HepG2 (cell line): ENCODE data around the gene GNAL. TPM values are rescaled to one million over a fixed set of nuclear protein-coding genes. Genes with fewer than 3 reads are reported as not detected.

ENCODE experiments used
- BORCS8-MEF2B ChIP-seq: sonication (generic); formaldehyde crosslinking; IDR thresholded peaks from 2 replicates; pipeline ENCODE4 v1.8.0; 2022; ENCODE audit warnings: mild to moderate bottlenecking, missing genetic modification reagents
- CBFB ChIP-seq: sonication (generic); formaldehyde crosslinking; IDR thresholded peaks from 2 replicates; pipeline ENCODE4 v1.4.0; 2020; ENCODE audit warnings: missing genetic modification reagents
- CBX1 ChIP-seq: IDR thresholded peaks from one replicate; pipeline ENCODE4 v1.6.1; 2016; ENCODE audit warnings: antibody characterized with exemption, low read depth
- EEA1 ChIP-seq: sonication (generic); formaldehyde crosslinking; IDR thresholded peaks from 2 replicates; pipeline ENCODE4 v1.5.1; 2020; ENCODE audit warnings: mild to moderate bottlenecking, missing genetic modification reagents, borderline replicate concordance
- HES4 ChIP-seq: sonication (generic); formaldehyde crosslinking; IDR thresholded peaks from 2 replicates; pipeline ENCODE4 v1.9.0; 2021; ENCODE audit warnings: mild to moderate bottlenecking, missing genetic modification reagents, borderline replicate concordance
- HNRNPUL1 ChIP-seq: fragments of 200-400 bp; formaldehyde crosslinking; IDR thresholded peaks from 2 replicates; pipeline ENCODE4 v1.6.1; 2017; ENCODE audit warnings: low read depth, mild to moderate bottlenecking, low read length, moderate library complexity
- HOXA3 ChIP-seq: sonication (generic); formaldehyde crosslinking; IDR thresholded peaks from 2 replicates; pipeline ENCODE4 v1.5.0; 2020; ENCODE audit warnings: missing genetic modification reagents
- KDM6A ChIP-seq: IDR thresholded peaks from 2 replicates; pipeline ENCODE4 v1.6.1; 2016; ENCODE audit warnings: low read depth
- MAX ChIP-seq: IDR thresholded peaks from 2 replicates; pipeline ENCODE4 v1.6.1; 2012; ENCODE audit warnings: inconsistent platforms
- MED13 ChIP-seq: sonication (generic); formaldehyde crosslinking; IDR thresholded peaks from 2 replicates; pipeline ENCODE4 v1.5.0; 2020; ENCODE audit warnings: missing genetic modification reagents
- MXI1 ChIP-seq: IDR thresholded peaks from 3 replicates; pipeline ENCODE4 v1.6.1; 2012; ENCODE audit warnings: low read depth, low read length, inconsistent platforms, borderline replicate concordance
- NR1H2 ChIP-seq: sonication (generic); formaldehyde crosslinking; IDR thresholded peaks from 2 replicates; pipeline ENCODE4 v1.8.1; 2022; ENCODE audit warnings: low read depth, missing genetic modification reagents, borderline replicate concordance
- NR2C2 ChIP-seq: sonication (generic); formaldehyde crosslinking; IDR thresholded peaks from 2 replicates; pipeline ENCODE4 v1.4.0; 2020; ENCODE audit warnings: missing genetic modification reagents, mild to moderate bottlenecking, moderate library complexity, borderline replicate concordance
- POLR2AphosphoS5 ChIP-seq: IDR thresholded peaks from 2 replicates; pipeline ENCODE4 v1.6.1; 2012; ENCODE audit warnings: low read depth, low read length
- REPIN1 ChIP-seq: sonication (generic); formaldehyde crosslinking; IDR thresholded peaks from 2 replicates; pipeline ENCODE4 v1.8.0; 2022; ENCODE audit warnings: missing genetic modification reagents, low read depth, mild to moderate bottlenecking, borderline replicate concordance
- SIX4 ChIP-seq: sonication (generic); formaldehyde crosslinking; IDR thresholded peaks from 2 replicates; pipeline ENCODE4 v1.4.0; 2020; ENCODE audit warnings: missing genetic modification reagents
- ZKSCAN8 ChIP-seq: IDR thresholded peaks from 2 replicates; pipeline ENCODE4 v1.6.1; 2016; ENCODE audit warnings: borderline replicate concordance, missing genetic modification reagents, missing compliant biosample characterization
- ZNF232 ChIP-seq: sonication (generic); formaldehyde crosslinking; IDR thresholded peaks from 2 replicates; pipeline ENCODE4 v1.4.0; 2020; ENCODE audit warnings: missing genetic modification reagents, borderline replicate concordance
- ZNF276 ChIP-seq: sonication (generic); formaldehyde crosslinking; IDR thresholded peaks from 2 replicates; pipeline ENCODE4 v1.4.0; 2020; ENCODE audit warnings: mild to moderate bottlenecking, low read depth, missing genetic modification reagents
- ZNF589 ChIP-seq: sonication (generic); formaldehyde crosslinking; conservative IDR thresholded peaks from 2 replicates; pipeline ENCODE4 v1.8.0; 2022; ENCODE audit warnings: mild to moderate bottlenecking, moderate library complexity, missing genetic modification reagents
- ZNF616 ChIP-seq: sonication (generic); formaldehyde crosslinking; IDR thresholded peaks from 2 replicates; pipeline ENCODE4 v1.5.0; 2020; ENCODE audit warnings: low read depth, mild to moderate bottlenecking, missing genetic modification reagents
- ZNF7 ChIP-seq: IDR thresholded peaks from 2 replicates; pipeline ENCODE4 v1.6.1; 2016; ENCODE audit warnings: missing biosample characterization, missing genetic modification reagents
- ZNF766 ChIP-seq: sonication (generic); formaldehyde crosslinking; IDR thresholded peaks from 2 replicates; pipeline ENCODE4 v1.5.0; 2020; ENCODE audit warnings: missing genetic modification reagents, borderline replicate concordance
- ZNF782 ChIP-seq: sonication (generic); formaldehyde crosslinking; IDR thresholded peaks from 2 replicates; pipeline ENCODE4 v1.4.0; 2020; ENCODE audit warnings: missing genetic modification reagents, mild to moderate bottlenecking, borderline replicate concordance
- polyA plus RNA-seq, 8 experiments: library from polyadenylated mRNA; depleted of rRNA in 3 of 8; stranded (reverse) in 7 of 8; unstranded in 1 of 8; fragments of >200 nt; fragmentation: Illumina TruSeq in 4 of 8; extraction: Trizol in 4 of 8; gene quantifications; 2 replicates each; pipeline versions ENCODE4 v1.2.1 to v1.2.3, GENCODE V29; 2011 to 2016; ENCODE audit warnings: low read depth in 4 of 8, missing spikeins in 1 of 8, mixed read lengths in 1 of 8; ENCODE audit not compliant: insufficient read depth in 1 of 8
- total RNA-seq, 5 experiments: library from RNA; depleted of rRNA; stranded (reverse); fragments of >200 nt; fragmentation: Illumina TruSeq; extraction: Trizol; gene quantifications; 2 replicates each; pipeline ENCODE4 v1.2.3, GENCODE V29; 2016; ENCODE audit warnings: low read depth in 1 of 5
- TF ChIP-seq, protein P1 (sequence below): sonication (generic); formaldehyde crosslinking; IDR thresholded peaks from 2 replicates; pipeline ENCODE4 v1.8.0; 2022; ENCODE audit warnings: mild to moderate bottlenecking, missing genetic modification reagents, moderate library complexity
- TF ChIP-seq, protein P2 (sequence below): sonication (generic); formaldehyde crosslinking; IDR thresholded peaks from 2 replicates; pipeline ENCODE4 v1.9.0; 2021; ENCODE audit warnings: missing genetic modification reagents, mild to moderate bottlenecking, borderline replicate concordance

Gene GNAL
- total and polyA plus RNA-seq, 2 of the 13 experiments (the other 11 are each of a cell fraction or from before 2014, with no cell fraction given) = 0.87 to 1.4 TPM

DNA sequence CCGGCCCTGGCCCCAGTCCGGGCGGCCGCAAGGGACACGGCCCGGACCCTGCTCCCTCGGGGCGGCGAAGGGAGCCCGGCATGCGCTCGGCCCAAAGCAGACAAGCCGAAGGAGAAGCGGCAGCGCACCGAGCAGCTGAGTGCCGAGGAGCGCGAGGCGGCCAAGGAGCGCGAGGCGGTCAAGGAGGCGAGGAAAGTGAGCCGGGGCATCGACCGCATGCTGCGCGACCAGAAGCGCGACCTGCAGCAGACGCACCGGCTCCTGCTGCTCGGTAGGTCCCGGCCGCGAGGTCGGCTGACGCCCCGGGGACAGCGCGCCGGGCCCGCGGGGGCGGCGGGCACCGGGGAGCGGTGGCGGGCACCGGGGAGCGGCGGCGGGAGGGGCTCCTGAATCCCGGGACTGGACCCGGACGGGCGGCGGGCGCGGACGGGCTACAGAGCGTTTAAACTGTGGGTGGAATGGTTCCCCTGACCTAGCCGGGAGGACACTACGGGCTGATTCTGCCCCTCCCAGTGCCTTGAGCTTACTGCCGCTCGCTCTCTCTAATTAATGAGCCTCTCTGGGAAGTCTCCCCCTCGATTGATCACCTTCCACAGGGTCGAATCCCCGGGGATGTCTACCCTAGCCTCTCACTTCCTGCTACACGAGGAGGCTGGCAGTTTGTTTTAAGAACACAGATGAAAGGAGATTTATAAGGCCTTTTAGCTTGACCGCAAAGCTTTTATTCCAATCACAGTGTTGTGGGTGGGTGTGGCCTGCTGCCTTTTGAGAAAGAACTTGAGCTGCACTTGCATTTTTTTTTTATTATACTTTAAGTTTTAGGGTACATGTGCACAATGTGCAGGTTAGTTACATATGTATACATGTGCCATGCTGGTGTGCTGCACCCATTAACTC lies 853 bp downstream of the GNAL start (continued):
- no peak for TF ChIP-seq NR2C2
- no peak for TF ChIP-seq ZNF782 (CRISPR knock-in tag)
- no peak for TF ChIP-seq MXI1
- peak; percentile 54; the same call in 1 of the 2 replicates for TF ChIP-seq HOXA3 (CRISPR knock-in tag)
- no peak for TF ChIP-seq KDM6A (CRISPR knock-in tag)
- TF ChIP-seq, protein P1, sequence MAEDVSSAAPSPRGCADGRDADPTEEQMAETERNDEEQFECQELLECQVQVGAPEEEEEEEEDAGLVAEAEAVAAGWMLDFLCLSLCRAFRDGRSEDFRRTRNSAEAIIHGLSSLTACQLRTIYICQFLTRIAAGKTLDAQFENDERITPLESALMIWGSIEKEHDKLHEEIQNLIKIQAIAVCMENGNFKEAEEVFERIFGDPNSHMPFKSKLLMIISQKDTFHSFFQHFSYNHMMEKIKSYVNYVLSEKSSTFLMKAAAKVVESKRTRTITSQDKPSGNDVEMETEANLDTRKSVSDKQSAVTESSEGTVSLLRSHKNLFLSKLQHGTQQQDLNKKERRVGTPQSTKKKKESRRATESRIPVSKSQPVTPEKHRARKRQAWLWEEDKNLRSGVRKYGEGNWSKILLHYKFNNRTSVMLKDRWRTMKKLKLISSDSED (CRISPR knock-in tag) = no peak
- no peak for TF ChIP-seq ZNF616 (CRISPR knock-in tag)
- TF ChIP-seq EEA1 (CRISPR knock-in tag) = no peak
- no peak for TF ChIP-seq NR1H2 (CRISPR knock-in tag)
- TF ChIP-seq ZKSCAN8 = no peak
- no peak for TF ChIP-seq ZNF7
- TF ChIP-seq, protein P2, sequence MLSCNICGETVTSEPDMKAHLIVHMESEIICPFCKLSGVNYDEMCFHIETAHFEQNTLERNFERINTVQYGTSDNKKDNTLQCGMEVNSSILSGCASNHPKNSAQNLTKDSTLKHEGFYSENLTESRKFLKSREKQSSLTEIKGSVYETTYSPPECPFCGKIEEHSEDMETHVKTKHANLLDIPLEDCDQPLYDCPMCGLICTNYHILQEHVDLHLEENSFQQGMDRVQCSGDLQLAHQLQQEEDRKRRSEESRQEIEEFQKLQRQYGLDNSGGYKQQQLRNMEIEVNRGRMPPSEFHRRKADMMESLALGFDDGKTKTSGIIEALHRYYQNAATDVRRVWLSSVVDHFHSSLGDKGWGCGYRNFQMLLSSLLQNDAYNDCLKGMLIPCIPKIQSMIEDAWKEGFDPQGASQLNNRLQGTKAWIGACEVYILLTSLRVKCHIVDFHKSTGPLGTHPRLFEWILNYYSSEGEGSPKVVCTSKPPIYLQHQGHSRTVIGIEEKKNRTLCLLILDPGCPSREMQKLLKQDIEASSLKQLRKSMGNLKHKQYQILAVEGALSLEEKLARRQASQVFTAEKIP (CRISPR knock-in tag) = no peak
- no peak for TF ChIP-seq CBX1
- TF ChIP-seq POLR2AphosphoS5 = no peak
- TF ChIP-seq ZNF766 (CRISPR knock-in tag) = peak; percentile 71; the same call in 1 of the 2 replicates
- TF ChIP-seq CBFB = no peak
- TF ChIP-seq BORCS8-MEF2B (CRISPR knock-in tag) = no peak
- TF ChIP-seq MAX = peak; percentile 61
- no peak for TF ChIP-seq ZNF589 (CRISPR knock-in tag)
- TF ChIP-seq REPIN1 (CRISPR knock-in tag) = no peak
- TF ChIP-seq MED13 (CRISPR knock-in tag) = 0 out of 2 replicates have a peak, but pooled peaks have one; percentile 32
- no peak for TF ChIP-seq HNRNPUL1
- TF ChIP-seq HES4 (CRISPR knock-in tag) = no peak
- TF ChIP-seq ZNF232 (CRISPR knock-in tag) = peak; percentile 49; the same call in 1 of the 2 replicates
- TF ChIP-seq ZNF276 = no peak; the same call in 1 of the 2 replicates
- TF ChIP-seq SIX4 = no peak
